Stimulated activated CD8-positive, alpha-beta memory T cell treated with anti-CD3 and anti-CD28 coated beads, Interleukin-12 subunit alpha, Interleukin-12 subunit beta, amount 100 ng/mL, for 4 hours (primary cell): ENCODE data around the gene OPN4.
A peak's percentile ranks its signal among the peaks of the same experiment; 100 is the strongest.

Experiments
- DNase-seq: peaks from one replicate; pipeline ENCODE4 v3.0.0-alpha.2; 2020; ENCODE audit warnings: low read depth

Gene OPN4

DNA sequence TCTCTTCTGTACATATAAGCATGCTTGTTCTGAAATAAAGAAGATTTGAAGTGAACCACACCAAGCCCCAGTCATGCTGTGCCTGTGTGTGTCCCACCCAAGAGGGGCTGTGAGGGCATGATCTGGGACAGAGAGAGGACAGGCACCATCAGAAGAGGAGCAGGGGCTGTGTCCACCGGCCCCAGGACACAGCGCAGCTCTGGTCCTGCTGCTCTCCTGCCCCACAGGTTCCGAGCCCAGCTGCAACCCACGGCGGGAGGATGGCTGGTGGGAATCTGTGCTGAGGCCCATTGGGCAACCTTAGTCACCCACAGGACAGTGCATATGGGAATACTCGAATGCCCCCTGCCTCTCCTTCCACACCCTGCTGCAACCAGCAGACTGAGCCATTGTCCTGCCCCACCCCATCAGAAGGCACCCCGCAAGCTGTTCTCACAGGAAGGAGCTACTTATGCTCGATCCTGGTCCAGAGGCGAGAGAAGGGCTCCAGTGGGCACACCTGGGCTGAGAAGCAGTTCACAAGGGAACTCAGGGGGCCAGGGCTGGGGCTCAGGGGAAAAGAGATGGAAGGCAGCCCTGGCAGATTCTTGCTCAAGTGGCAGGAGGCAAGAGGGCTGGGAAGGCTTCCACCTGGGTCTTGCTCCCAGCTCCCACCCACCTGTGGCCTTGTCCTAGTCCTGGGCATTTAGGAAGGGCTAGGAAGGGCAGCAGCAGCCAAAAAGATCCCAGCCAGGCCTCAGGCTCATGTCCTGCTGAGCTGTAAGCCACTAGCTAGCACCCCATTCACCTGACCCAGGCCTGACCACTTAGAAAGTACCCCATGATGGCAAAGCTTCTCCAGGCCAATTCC, 45.9 kb downstream of the OPN4 start:
- no peak for DNase-seq

DNA sequence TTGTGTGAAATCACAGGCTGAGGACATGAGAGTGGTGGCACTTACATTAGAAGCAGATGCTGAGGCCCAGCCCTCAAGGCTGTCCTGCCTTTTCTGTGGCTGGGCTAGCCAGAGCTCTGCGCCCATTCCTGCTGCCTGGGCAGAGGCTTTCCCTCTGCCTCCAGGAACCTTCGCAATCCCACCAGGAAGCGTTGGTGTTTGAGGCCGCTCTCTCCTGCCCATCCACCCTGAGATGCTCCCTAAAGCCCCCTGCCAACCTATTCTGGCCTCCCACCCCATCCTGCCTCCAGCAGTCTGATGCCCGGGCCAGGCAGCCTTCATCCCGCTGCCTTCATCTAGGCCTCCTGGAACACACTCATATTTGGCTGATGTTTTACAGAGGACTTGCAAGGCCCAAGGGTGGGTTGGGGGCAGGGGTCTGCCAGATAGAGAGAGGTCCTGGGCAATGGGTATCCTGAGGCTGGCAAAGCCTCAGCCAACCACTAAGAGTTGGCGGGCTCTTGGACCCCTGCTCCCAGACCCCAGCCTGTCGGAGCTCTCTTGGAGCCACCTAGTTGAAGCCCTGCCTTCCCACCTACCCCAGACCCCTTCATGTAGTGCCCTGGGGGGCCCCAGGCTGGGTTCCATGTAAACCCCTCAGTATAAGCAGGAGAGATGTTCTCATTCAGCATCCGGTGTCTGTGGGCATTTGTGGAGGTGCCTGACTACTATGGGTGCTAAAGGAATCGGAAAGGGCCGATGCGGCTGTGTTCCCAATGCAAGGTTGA, 46.7 kb downstream of the OPN4 start:
- DNase-seq, result no peak

GRCh38 chr10:86703176-86703575, 48.8 kb downstream of the OPN4 start:
- no peak for DNase-seq

GRCh38 chr10:86705139-86705538, 50.8 kb downstream of the OPN4 start:
- DNase-seq, result no peak

- DNase-seq, result no peak
These were observed 51.6 kb downstream of the OPN4 start for GRCh38 chr10:86705905-86706304.

DNA sequence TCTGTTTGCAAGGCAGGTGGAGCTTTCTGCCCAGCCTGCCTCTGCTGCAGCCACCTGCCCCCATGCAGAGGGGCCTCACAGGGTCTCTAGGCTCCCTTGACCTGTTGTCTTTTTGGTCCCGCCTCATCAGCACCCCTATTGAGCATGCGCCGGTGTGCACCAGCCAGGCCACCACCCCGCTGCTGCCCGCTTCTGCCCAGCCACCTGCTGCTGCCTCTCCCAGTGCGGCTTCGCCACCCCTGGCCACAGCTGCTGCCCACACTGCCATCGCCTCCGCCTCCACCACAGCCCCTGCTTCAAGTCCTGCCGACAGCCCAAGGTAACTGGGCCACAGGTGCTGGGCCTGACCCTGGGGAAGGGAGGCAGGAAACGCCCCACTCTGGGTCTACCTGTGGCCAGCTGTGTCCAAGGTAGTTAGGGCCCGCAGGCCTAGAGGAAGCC, 52.1 kb downstream of the OPN4 start:
- no peak for DNase-seq

DNA sequence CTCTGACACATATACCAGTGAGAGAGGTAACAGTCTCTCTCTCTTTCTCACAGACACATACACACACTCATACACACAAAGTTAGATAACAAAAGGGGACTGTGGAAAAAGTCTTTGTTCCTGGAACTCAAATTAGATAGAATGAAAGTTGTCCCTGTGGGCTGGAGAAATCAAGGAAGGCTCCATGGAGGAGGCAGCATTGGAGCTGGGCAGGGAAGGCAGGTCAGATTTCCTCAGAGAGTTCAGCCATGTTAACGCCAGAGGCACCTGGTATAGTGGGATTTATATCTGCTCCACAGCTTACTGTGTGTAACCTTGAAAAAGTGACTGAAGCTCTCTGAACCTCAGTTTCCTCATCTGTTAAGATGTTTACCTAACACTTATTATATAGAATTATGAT, 52.6 kb downstream of the OPN4 start:
- no peak for DNase-seq

GRCh38 chr10:86707505-86707904, 53.2 kb downstream of the OPN4 start:
- DNase-seq, result no peak

GRCh38 chr10:86708068-86708782, 53.9 kb downstream of the OPN4 start:
- DNase-seq, result no peak

- DNase-seq, result no peak
These were observed 54.5 kb downstream of the OPN4 start for GRCh38 chr10:86708783-86709380.

- DNase-seq, result no peak
These were observed 55.2 kb downstream of the OPN4 start for GRCh38 chr10:86709396-86710185.

DNA sequence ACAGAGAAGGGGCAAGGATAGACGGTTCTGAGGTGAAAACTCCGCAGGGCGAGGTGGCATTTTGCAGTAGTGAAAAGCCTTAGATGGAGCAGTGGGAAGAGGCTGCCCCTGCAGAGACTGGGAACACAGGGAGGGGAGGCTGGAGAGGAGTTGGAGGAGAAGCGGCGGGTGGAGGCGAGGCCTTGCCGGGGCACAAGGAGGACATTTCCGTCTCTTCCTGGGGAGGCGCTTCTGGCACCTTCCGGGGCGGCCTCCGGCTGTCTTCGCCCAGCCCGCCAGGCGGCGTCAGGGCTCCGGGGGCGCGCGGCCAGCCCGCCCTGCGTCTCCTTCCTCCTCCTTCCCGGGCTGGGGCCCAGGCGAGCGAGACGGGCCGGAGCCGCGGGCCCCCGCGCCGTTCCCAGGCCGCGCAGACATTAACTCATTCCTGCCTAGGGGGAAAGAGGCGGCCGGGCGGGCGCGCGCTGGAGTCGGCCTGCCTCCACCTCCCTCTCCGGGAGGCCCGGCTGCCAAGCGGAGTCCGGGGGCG, 56.7 kb downstream of the OPN4 start:
- DNase-seq, result peak; percentile 76

DNA sequence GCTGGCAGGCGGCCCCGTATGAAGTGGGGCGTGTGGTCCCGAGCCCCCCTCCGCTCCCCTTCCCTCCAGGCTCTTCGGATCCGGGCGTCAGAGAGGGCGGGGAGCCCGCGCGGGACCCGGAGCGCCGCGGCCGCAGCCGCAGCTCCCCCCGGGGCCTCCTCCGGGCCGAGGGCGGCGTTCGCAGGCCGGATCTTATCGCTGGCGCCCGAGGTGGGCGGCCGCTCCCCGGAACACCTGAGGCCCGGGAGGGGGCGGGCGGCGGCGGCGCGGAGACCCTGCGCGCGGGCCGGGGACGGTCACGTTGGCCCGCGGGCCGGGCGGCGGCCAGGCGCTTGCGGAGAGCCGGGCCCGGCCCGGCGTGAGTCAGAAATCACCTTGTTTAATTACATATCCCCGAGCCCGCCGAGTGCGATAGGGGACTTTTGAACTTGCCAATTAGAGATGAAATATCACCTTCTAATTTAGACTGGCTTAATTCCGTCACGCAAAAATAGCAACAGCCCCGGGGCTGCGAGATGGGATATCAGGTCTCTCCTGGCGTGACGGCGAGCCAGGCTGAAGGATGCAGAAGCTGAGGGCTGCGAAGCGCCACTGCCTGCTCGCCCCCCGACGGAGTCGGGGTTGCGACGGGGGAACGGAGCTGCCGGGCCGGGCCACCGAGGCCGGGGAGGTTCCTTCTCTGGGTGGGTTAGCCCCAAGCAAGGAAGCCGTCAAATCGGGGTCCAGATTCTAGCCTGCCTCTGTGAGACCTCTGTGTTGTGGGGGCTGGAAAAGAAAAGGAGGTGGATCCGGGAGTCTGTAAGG, 57.4 kb downstream of the OPN4 start:
- DNase-seq, result no peak

- DNase-seq, result no peak
These were observed 58.0 kb downstream of the OPN4 start for GRCh38 chr10:86712317-86712707.

DNA sequence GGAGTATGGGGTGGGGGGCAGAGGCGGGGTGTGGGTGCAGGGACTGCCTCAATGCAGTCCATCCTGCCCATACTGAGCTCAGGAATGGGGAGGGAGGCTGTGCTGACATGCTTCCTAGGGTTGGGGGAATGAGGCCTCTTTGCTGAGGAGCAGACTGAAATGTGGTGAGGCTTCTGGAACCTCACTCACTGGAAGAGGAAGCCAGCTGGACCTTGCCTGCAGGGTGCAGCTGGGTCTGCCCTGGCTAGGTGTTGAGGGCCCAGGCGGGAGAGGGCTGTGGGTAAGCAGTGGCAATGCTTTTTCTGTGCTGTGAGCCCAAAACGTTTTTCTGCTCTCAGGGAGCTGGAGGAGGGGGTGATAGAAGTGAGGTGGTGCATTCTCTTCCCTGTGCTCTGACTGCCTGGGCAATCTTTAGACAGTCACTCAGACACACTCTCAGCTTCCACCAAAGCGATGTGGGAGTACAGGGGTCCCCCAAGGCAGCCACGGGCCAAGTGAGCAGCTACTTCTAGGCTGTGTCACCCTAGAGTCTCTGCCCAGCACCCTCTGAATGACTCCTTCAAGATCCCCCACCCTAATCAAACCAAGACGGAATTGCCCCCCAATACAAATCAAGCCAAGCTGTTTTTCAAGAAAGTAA, 60.9 kb downstream of the OPN4 start:
- no peak for DNase-seq

DNA sequence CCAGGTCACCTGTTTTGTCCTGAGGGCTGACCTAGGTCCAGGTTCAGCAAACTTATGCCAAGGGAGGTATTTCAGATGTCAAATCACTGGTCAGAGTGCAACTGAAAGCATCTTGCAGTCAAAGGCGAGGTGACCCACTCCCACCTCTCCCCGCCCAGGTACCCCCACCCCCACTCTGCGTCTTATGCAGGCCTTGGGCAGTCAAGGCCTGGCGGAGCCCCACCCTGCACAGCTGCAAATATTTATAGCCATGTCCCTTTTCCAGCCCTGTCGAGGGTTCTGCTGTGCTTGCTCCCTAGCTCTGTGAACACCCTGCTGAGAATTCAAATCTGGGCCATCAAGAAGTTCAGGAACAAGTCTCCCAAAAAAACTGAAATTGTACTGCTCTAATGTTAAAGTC, 61.5 kb downstream of the OPN4 start:
- no peak for DNase-seq
